Measurements from ENCODE around the gene NELFCD. TPM values are rescaled to one million over a fixed set of nuclear protein-coding genes. Genes with fewer than 3 reads are reported as not detected.

The NELFCD gene
- polyA plus RNA-seq, 1 of the 3 experiments (the other 2 are of a cell fraction): 90.0 TPM

- Histone ChIP-seq H4K20me1 (ENCODE audit: insufficient read depth) (peaks cover 24% of the 10 kb centered on the region), H3K36me3 (replicated peaks in 1 of 2; ENCODE audit: control insufficient read depth in 1 of 2, insufficient read depth in 2 of 2, low read length in 1 of 2) (peaks cover 54 to 63% of the 10 kb centered on the region in 2 experiments), H3K9me3 (no peaks in the 10 kb centered on the region), H3K4me2 (no peak overlapping the region), H3F3A (replicated peaks; ENCODE audit: insufficient read depth) (no peaks in the 10 kb centered on the region), H3K9me2 (no peaks in the 10 kb centered on the region), H3K4me1 (ENCODE audit: control insufficient read depth in 1 of 2, insufficient read depth in 2 of 2, low read depth in 1 of 2, low read length in 1 of 2) (peaks cover under 1 to 48% of the 10 kb centered on the region in 2 experiments; a peak in 2 of 4 replicates), H3K79me2 (ENCODE audit: insufficient read depth) (peaks cover 41% of the 10 kb centered on the region), H3K4me3 (ENCODE audit: low read depth in 2 of 2, low read length in 1 of 2) (no peak overlapping the region; a peak in 1 of 4 replicates), H3K9ac (no peak overlapping the region), H3K27ac (ENCODE audit: low read depth in 2 of 2, low read length in 1 of 2) (peak overlapping the region in 1 of 2 experiments; percentile 56; a peak in 2 of 4 replicates), H2AFZ (ENCODE audit: low read depth) (no peak overlapping the region), H3K27me3 (ENCODE audit: insufficient read depth) (no peaks in the 10 kb centered on the region)
- POLR2A ChIA-PET: interaction anchor here (1.0 to 1.5 kb wide), 4 partner anchors 12 to 97 kb away, joined by 3 to 11 read pairs (median 5); partner anchors contain the start of gene ATP5F1E
- CTCF ChIA-PET: interaction anchor here (0.5 to 2.0 kb wide), 9 partner anchors 17 to 507 kb away, joined by 3 to 6 read pairs (median 3); no protein-coding TSS in a partner anchor
- TF ChIP-seq POLR2AphosphoS5 (IDR thresholded peaks at IDR 0.05; ENCODE audit: low read depth, low read length) (no peak), GATA2 (CRISPR knock-in tag; IDR thresholded peaks at IDR 0.05) (no peak), YY1 (IDR thresholded peaks at IDR 0.05; ENCODE audit: low read depth) (no peak), EZH2phosphoT487 (IDR thresholded peaks at IDR 0.05; ENCODE audit: borderline replicate concordance, low read depth) (no peak), FOSL2 (IDR thresholded peaks at IDR 0.05; ENCODE audit: borderline replicate concordance, low read depth) (no peak), ZBTB33 (IDR thresholded peaks at IDR 0.05; ENCODE audit: borderline replicate concordance, low read depth) (no peak), TCF12 (IDR thresholded peaks at IDR 0.05) (no peak), MEF2A (IDR thresholded peaks at IDR 0.05; ENCODE audit: borderline replicate concordance, low read depth) (no peak), RCOR1 (IDR thresholded peaks at IDR 0.05; ENCODE audit: low read length) (no peak)
- TF ChIP-seq, protein P1, sequence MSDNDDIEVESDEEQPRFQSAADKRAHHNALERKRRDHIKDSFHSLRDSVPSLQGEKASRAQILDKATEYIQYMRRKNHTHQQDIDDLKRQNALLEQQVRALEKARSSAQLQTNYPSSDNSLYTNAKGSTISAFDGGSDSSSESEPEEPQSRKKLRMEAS (IDR thresholded peaks at IDR 0.05; ENCODE audit: low read depth): no peak
- TF ChIP-seq, protein P2, sequence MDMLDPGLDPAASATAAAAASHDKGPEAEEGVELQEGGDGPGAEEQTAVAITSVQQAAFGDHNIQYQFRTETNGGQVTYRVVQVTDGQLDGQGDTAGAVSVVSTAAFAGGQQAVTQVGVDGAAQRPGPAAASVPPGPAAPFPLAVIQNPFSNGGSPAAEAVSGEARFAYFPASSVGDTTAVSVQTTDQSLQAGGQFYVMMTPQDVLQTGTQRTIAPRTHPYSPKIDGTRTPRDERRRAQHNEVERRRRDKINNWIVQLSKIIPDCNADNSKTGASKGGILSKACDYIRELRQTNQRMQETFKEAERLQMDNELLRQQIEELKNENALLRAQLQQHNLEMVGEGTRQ (IDR thresholded peaks at IDR 0.05; ENCODE audit: borderline replicate concordance, low read depth, low read length): no peak
- WGBS (ENCODE audit: low lambda C conversion rate): 83% methylated on average over 7 of the region's 9 CpGs
- no peak for DNase-seq
Measured at GRCh38 chr20:58987790-58988564, 6.9 kb downstream of the NELFCD start.

- H3K27me3 ChIP-seq (ENCODE audit: insufficient read depth): no peaks in the 10 kb centered on the region
- no peak overlapping the region for H2AFZ ChIP-seq (ENCODE audit: low read depth)
- H3K9me3 ChIP-seq: no peaks in the 10 kb centered on the region
- WGBS (ENCODE audit: low lambda C conversion rate): 92% methylated on average over 6 of the region's 6 CpGs
- no peak overlapping the region for H3K9ac ChIP-seq
- TF ChIP-seq, protein P3, sequence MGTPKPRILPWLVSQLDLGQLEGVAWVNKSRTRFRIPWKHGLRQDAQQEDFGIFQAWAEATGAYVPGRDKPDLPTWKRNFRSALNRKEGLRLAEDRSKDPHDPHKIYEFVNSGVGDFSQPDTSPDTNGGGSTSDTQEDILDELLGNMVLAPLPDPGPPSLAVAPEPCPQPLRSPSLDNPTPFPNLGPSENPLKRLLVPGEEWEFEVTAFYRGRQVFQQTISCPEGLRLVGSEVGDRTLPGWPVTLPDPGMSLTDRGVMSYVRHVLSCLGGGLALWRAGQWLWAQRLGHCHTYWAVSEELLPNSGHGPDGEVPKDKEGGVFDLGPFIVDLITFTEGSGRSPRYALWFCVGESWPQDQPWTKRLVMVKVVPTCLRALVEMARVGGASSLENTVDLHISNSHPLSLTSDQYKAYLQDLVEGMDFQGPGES (IDR thresholded peaks at IDR 0.05; ENCODE audit: low read depth, low read length): no peak
- TF ChIP-seq, protein P1 (IDR thresholded peaks at IDR 0.05; ENCODE audit: low read depth): no peak
- TF ChIP-seq NRF1 (IDR thresholded peaks at IDR 0.05; ENCODE audit: low read depth, low read length): no peak
- peaks cover 0 to 47% of the 10 kb centered on the region in 2 experiments; a peak in 2 of 4 replicates for H3K4me1 ChIP-seq (ENCODE audit: control insufficient read depth in 1 of 2, insufficient read depth in 2 of 2, low read depth in 1 of 2, low read length in 1 of 2)
- H3K9me2 ChIP-seq: no peaks in the 10 kb centered on the region
- ChIA-PET POLR2A (interaction anchor here (1.4 kb wide), 1 partner anchor 11 kb away, joined by 6 read pairs; no protein-coding TSS in a partner anchor), CTCF (interaction anchor here (0.6 to 2.0 kb wide), 5 partner anchors 75 to 507 kb away, joined by 3 to 6 read pairs (median 3); no protein-coding TSS in a partner anchor)
- H3F3A ChIP-seq (replicated peaks; ENCODE audit: insufficient read depth): no peaks in the 10 kb centered on the region
- H3K4me3 ChIP-seq (ENCODE audit: low read depth in 2 of 2, low read length in 1 of 2): no peak overlapping the region
- H3K27ac ChIP-seq (ENCODE audit: low read depth in 2 of 2, low read length in 1 of 2): peak overlapping the region in 1 of 2 experiments; percentile 56; a peak in 1 of 4 replicates
- no peak overlapping the region for H3K4me2 ChIP-seq
- H3K79me2 ChIP-seq (ENCODE audit: insufficient read depth): peaks cover 35% of the 10 kb centered on the region
- peaks cover 23% of the 10 kb centered on the region for H4K20me1 ChIP-seq (ENCODE audit: insufficient read depth)
- peaks cover 57 to 69% of the 10 kb centered on the region in 2 experiments for H3K36me3 ChIP-seq (replicated peaks in 1 of 2; ENCODE audit: control insufficient read depth in 1 of 2, insufficient read depth in 2 of 2, low read length in 1 of 2)
- DNase-seq: no peak
Measured at GRCh38 chr20:58988565-58988882, 7.5 kb downstream of the NELFCD start.

All from SK-N-SH (cell line).